GM12878 (cell line): ENCODE measurements around the gene CYTH2.

ENCODE experiments used
- ETV6 ChIP-seq, 2 experiments: fragments of 450-650 bp in 1 of 2; IDR thresholded peaks in 1 of 2; conservative IDR thresholded peaks in 1 of 2; 2 replicates each; pipeline ENCODE4 v1.6.1; 2014; ENCODE audit warnings: antibody characterized with exemption in 1 of 2, borderline replicate concordance in 1 of 2, low read depth in 1 of 2, mild to moderate bottlenecking in 1 of 2, moderate library complexity in 1 of 2
- EZH2 ChIP-seq: IDR thresholded peaks from 2 replicates; pipeline ENCODE4 v1.6.1; 2012; ENCODE audit warnings: low read depth, mild to moderate bottlenecking, control low read depth, inconsistent platforms, low read length, borderline replicate concordance; ENCODE audit not compliant: control insufficient read depth
- NFXL1 ChIP-seq: fragments of 450-650 bp; IDR thresholded peaks from 2 replicates; pipeline ENCODE4 v1.6.1; 2017; ENCODE audit warnings: antibody characterized with exemption, mild to moderate bottlenecking, borderline replicate concordance
- POLR2A ChIP-seq: IDR thresholded peaks from 2 replicates; pipeline ENCODE4 v1.6.1; 2011; ENCODE audit warnings: low read depth, mild to moderate bottlenecking, low read length
- POLR2AphosphoS5 ChIP-seq: IDR thresholded peaks from 2 replicates; pipeline ENCODE4 v1.6.1; 2011; ENCODE audit warnings: mild to moderate bottlenecking, low read length, inconsistent platforms
- RAD21 ChIP-seq: IDR thresholded peaks from 2 replicates; pipeline ENCODE4 v1.6.1; 2011; ENCODE audit warnings: mild to moderate bottlenecking, low read depth, low read length, moderate library complexity; ENCODE audit not compliant: insufficient read depth
- SIN3A ChIP-seq: IDR thresholded peaks from 2 replicates; pipeline ENCODE4 v1.6.1; 2012; ENCODE audit warnings: low read depth, low read length, improper control_type of control experiment
- SP1 ChIP-seq: IDR thresholded peaks from one replicate; pipeline ENCODE4 v1.6.1; 2011; ENCODE audit warnings: low read depth, low read length
- TAF1 ChIP-seq: IDR thresholded peaks from 2 replicates; pipeline ENCODE4 v1.6.1; 2011; ENCODE audit warnings: mild to moderate bottlenecking, low read depth, low read length, borderline replicate concordance
- YY1 ChIP-seq: IDR thresholded peaks from 2 replicates; pipeline ENCODE4 v1.6.1; 2011; ENCODE audit warnings: low read depth, mild to moderate bottlenecking, low read length
- ZNF207 ChIP-seq: fragments of 450-650 bp; IDR thresholded peaks from 2 replicates; pipeline ENCODE4 v1.6.1; 2014; ENCODE audit warnings: antibody characterized with exemption, mild to moderate bottlenecking, borderline replicate concordance
- ZNF274 ChIP-seq: IDR thresholded peaks from one replicate; pipeline ENCODE4 v1.8.0; 2011; ENCODE audit not compliant: insufficient read length, insufficient read depth
- TF ChIP-seq, protein P1 (sequence below), 3 experiments: IDR thresholded peaks in 2 of 3; conservative IDR thresholded peaks in 1 of 3; 2 replicates each; pipeline ENCODE4 v1.5.1; 2011; ENCODE audit warnings: low read depth in 3 of 3, low read length in 3 of 3, mild to moderate bottlenecking in 3 of 3, control low read depth in 2 of 3, moderate library complexity in 2 of 3, inconsistent platforms in 1 of 3, mixed read lengths in 1 of 3; ENCODE audit not compliant: control insufficient read depth in 2 of 3, insufficient read depth in 1 of 3; ENCODE audit errors: extremely low read depth in 1 of 3

DNA sequence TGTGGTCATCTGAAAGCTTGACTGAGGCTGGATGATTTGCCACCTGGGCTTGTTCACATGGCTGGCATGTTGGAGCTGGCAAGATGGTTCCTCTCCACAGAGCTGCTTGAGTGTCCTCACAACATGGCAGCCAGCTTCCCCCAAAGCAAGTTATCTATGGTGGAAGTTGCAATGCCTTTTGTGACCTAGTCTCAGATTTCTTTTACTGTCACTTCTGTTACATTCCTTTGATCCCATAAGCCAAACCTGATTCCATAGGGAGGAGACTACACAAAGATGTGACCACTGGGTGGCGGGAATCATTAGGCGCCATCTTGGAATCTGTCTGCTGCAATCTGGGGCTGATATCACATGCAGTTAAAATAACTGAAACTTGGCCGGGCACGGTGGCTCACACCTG is 60.0 kb downstream of the CYTH2 start:
- TF ChIP-seq YY1: peak; percentile 71
- no peak for TF ChIP-seq NFXL1
- no peak for TF ChIP-seq SIN3A
- TF ChIP-seq, protein P1, sequence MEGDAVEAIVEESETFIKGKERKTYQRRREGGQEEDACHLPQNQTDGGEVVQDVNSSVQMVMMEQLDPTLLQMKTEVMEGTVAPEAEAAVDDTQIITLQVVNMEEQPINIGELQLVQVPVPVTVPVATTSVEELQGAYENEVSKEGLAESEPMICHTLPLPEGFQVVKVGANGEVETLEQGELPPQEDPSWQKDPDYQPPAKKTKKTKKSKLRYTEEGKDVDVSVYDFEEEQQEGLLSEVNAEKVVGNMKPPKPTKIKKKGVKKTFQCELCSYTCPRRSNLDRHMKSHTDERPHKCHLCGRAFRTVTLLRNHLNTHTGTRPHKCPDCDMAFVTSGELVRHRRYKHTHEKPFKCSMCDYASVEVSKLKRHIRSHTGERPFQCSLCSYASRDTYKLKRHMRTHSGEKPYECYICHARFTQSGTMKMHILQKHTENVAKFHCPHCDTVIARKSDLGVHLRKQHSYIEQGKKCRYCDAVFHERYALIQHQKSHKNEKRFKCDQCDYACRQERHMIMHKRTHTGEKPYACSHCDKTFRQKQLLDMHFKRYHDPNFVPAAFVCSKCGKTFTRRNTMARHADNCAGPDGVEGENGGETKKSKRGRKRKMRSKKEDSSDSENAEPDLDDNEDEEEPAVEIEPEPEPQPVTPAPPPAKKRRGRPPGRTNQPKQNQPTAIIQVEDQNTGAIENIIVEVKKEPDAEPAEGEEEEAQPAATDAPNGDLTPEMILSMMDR (IDR thresholded peaks at IDR 0.05 in 2 of 3, conservative IDR thresholded peaks at IDR 0.05 in 1 of 3; ENCODE audit: control insufficient read depth in 2 of 3, extremely low read depth in 1 of 3, insufficient read depth in 1 of 3, low read depth in 3 of 3, low read length in 3 of 3): no peak
- TF ChIP-seq SP1: no peak
- no peak for TF ChIP-seq ZNF207
- TF ChIP-seq ZNF274: no peak
- no peak for TF ChIP-seq TAF1
- TF ChIP-seq EZH2: no peak
- TF ChIP-seq ETV6 (conservative IDR thresholded peaks at IDR 0.05 in 1 of 2, IDR thresholded peaks at IDR 0.05 in 1 of 2; ENCODE audit: borderline replicate concordance in 1 of 2, low read depth in 1 of 2): no peak
- no peak for TF ChIP-seq POLR2A
- TF ChIP-seq RAD21: no peak
- no peak for TF ChIP-seq POLR2AphosphoS5
